Measurements from ENCODE around the gene NHLRC3.

- TF ChIP-seq, protein P1, sequence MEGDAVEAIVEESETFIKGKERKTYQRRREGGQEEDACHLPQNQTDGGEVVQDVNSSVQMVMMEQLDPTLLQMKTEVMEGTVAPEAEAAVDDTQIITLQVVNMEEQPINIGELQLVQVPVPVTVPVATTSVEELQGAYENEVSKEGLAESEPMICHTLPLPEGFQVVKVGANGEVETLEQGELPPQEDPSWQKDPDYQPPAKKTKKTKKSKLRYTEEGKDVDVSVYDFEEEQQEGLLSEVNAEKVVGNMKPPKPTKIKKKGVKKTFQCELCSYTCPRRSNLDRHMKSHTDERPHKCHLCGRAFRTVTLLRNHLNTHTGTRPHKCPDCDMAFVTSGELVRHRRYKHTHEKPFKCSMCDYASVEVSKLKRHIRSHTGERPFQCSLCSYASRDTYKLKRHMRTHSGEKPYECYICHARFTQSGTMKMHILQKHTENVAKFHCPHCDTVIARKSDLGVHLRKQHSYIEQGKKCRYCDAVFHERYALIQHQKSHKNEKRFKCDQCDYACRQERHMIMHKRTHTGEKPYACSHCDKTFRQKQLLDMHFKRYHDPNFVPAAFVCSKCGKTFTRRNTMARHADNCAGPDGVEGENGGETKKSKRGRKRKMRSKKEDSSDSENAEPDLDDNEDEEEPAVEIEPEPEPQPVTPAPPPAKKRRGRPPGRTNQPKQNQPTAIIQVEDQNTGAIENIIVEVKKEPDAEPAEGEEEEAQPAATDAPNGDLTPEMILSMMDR (conservative IDR thresholded peaks at IDR 0.05; ENCODE audit: low read depth, low read length): no peak
- TF ChIP-seq EZH2 (IDR thresholded peaks at IDR 0.05; ENCODE audit: low read length, unreplicated experiment) (no peak), EZH2phosphoT487 (IDR thresholded peaks at IDR 0.05; ENCODE audit: borderline replicate concordance, low read length) (no peak)
Measured at GRCh38 chr13:39044536-39044935, 6.3 kb downstream of the NHLRC3 start.
